Stimulated activated CD8-positive, alpha-beta memory T cell treated with anti-CD3 and anti-CD28 coated beads, Interleukin-2, amount 100 ng/mL, for 1 hour (primary cell): ENCODE data around the gene ASPG.

Source experiments
- DNase-seq, 2 donors: peaks; one replicate each; pipeline ENCODE4 v3.0.0-alpha.2; 2020; ENCODE audit warnings: low read depth in 2 of 2

The ASPG gene

GRCh38 chr14:104105071-104105821, 19.7 kb downstream of the ASPG start:
- no peak for DNase-seq

GRCh38 chr14:104105822-104106470, 20.4 kb downstream of the ASPG start:
- DNase-seq: no peak

GRCh38 chr14:104106471-104106991, 21.0 kb downstream of the ASPG start:
- no peak for DNase-seq

GRCh38 chr14:104107101-104107581, 21.6 kb downstream of the ASPG start:
- no peak for DNase-seq

- DNase-seq: no peak
These were observed 22.4 kb downstream of the ASPG start for GRCh38 chr14:104107611-104108569.

GRCh38 chr14:104108570-104109541, 23.4 kb downstream of the ASPG start:
- DNase-seq: no peak

GRCh38 chr14:104109731-104110361, 24.3 kb downstream of the ASPG start:
- no peak for DNase-seq

GRCh38 chr14:104110491-104111209, 25.1 kb downstream of the ASPG start:
- DNase-seq: no peak

GRCh38 chr14:104111301-104112112, 26.0 kb downstream of the ASPG start:
- DNase-seq: no peak

GRCh38 chr14:104112113-104112505, 26.6 kb downstream of the ASPG start:
- no peak for DNase-seq

GRCh38 chr14:104112609-104113571, 27.4 kb downstream of the ASPG start:
- no peak for DNase-seq

- DNase-seq: no peak
These were observed 28.3 kb downstream of the ASPG start for GRCh38 chr14:104113631-104114420.

- DNase-seq: no peak
These were observed 29.1 kb downstream of the ASPG start for GRCh38 chr14:104114421-104115130.

GRCh38 chr14:104115131-104115600, 29.7 kb downstream of the ASPG start:
- no peak for DNase-seq

GRCh38 chr14:104115691-104116287, 30.3 kb downstream of the ASPG start:
- DNase-seq: no peak
